ENCODE data around the gene HABP4.

HABP4 gene

DNA sequence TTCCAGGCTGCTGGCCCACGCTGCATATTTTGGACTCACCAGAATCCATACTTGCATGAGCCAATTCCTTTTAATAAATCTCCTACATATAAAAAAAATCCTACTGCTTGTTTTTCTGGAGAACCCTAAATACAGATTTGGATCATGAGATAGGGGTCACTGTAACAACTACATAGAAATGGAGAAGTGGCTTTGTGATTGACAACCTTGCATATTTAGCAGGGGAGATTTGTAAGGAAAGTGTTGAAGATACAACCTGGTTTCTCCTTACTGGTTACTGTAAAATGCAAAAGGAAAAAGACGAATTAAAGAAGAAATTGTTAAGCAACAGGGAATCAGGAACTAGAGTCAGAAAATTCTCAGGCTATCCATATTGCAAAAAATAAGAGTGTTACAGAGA lies 74.8 kb downstream of the HABP4 start:
- no peak for FAIRE-seq

- no peak for FAIRE-seq
Observed at GRCh38 chr9:96532173-96532572, 82.2 kb downstream of the HABP4 start.

DNA sequence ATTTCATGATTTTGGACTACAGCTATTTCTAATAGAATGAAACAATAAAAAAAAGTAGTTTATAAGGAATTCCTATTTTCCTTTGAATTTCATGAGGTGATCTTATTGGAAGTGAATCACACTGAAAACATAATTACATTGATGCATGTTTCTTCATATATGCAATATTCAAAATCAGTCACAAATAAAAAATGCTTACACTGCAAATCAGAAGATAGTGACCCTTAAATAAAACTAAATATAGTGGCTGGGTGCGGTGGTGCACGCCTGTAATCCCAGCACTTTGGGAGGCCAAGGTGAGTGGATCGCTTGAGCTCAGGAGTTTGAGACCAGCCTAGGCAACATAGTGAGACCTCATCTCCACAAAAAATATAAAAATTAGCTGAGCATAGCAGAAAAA lies 90.1 kb downstream of the HABP4 start:
- FAIRE-seq, result no peak

Data from endometrium (tissue), 2 donors.